GM12878 (cell line): ENCODE results near the gene FANCC. TPM values are rescaled to one million over a fixed set of nuclear protein-coding genes. Genes with fewer than 3 reads are reported as not detected.
A peak's percentile ranks its signal among the peaks of the same experiment; 100 is the strongest.

Source experiments
- ATAC-seq: fragments of 200-7000 bp; cut with Tn5 transposase; 3 replicates; pipeline ENCODE4 v1.9.1; 2020; ENCODE audit warnings: mild to moderate bottlenecking, moderate library complexity
- BruUV-seq: library from RNA; stranded (reverse); fragments of 400-500 nt; replicated peaks from 2 replicates; lab custom pipeline; 2021; lab: Mats Ljungman, UMichigan
- CTCF ChIA-PET: fragments of 300-600 bp; sonication (Branson Sonifier 250); formaldehyde crosslinking; extraction: SDS; loops from one replicate; lab custom pipeline; 2021; ENCODE audit warnings: inconsistent platforms; lab: Yijun Ruan, JAX
- POLR2A ChIA-PET: fragments of 350-600 bp; formaldehyde crosslinking; extraction: SDS; loops from one replicate; lab custom pipeline; 2021; ENCODE audit warnings: inconsistent platforms; lab: Charles Lee
- RAD21 ChIA-PET: fragments of 300-600 bp; sonication (Branson Sonifier 250); formaldehyde crosslinking; loops from one replicate; lab custom pipeline; 2023; ENCODE audit warnings: antibody characterized with exemption; ENCODE audit not compliant: unreplicated experiment; lab: Charles Lee
- SMC1A ChIA-PET: fragments of 300-600 bp; sonication (Branson Sonifier 250); formaldehyde crosslinking; loops from one replicate; lab custom pipeline; 2023; ENCODE audit not compliant: unreplicated experiment, uncharacterized antibody; lab: Charles Lee
- DNase-seq: peaks from one replicate; pipeline ENCODE4 v3.0.0-alpha.2; 2011; ENCODE audit warnings: low read depth, low spot score
- FAIRE-seq: peaks from 3 replicates; lab custom pipeline; 2011; peaks lifted over from hg19 to GRCh38; lab: Jason Lieb, UNC
- H2AFZ ChIP-seq: 2 replicates; pipeline ENCODE4 v1.6.0; 2011; ENCODE audit warnings: low read depth, low read length, control low read depth; ENCODE audit not compliant: control insufficient read depth
- H3K27ac ChIP-seq: 2 replicates; pipeline ENCODE4 v1.5.1; 2011; ENCODE audit warnings: control low read depth; ENCODE audit not compliant: control insufficient read depth, insufficient read depth
- H3K27me3 ChIP-seq, 2 experiments: replicated peaks in 1 of 2; 2 replicates each; pipeline versions ENCODE4 v1.6.0 to v1.6.1; 2011; ENCODE audit warnings: low read length in 1 of 2; ENCODE audit not compliant: control insufficient read depth in 2 of 2, insufficient read depth in 2 of 2
- H3K36me3 ChIP-seq, 2 experiments: 2 replicates each; pipeline ENCODE4 v1.5.1; 2011; ENCODE audit warnings: low read length in 1 of 2; ENCODE audit not compliant: control insufficient read depth in 2 of 2, insufficient read depth in 2 of 2
- H3K4me1 ChIP-seq: 2 replicates; pipeline ENCODE4 v1.6.1; 2011; ENCODE audit warnings: mild to moderate bottlenecking, low read length, moderate library complexity, mixed read lengths; ENCODE audit not compliant: control insufficient read depth, insufficient read depth
- H3K4me2 ChIP-seq: 2 replicates; pipeline ENCODE4 v1.6.0; 2011; ENCODE audit warnings: control low read depth; ENCODE audit not compliant: control insufficient read depth, insufficient read depth
- H3K4me3 ChIP-seq: fragments of 200-600 bp; sonication (generic); 2 replicates; pipeline ENCODE4 v1.5.1; 2016
- H3K79me2 ChIP-seq: 2 replicates; pipeline ENCODE4 v1.6.0; 2011; ENCODE audit warnings: low read length; ENCODE audit not compliant: control insufficient read depth, insufficient read depth
- H3K9ac ChIP-seq: 2 replicates; pipeline ENCODE4 v1.8.0; 2011; ENCODE audit warnings: low read length, control low read depth, mixed read lengths; ENCODE audit not compliant: control insufficient read depth, insufficient read depth
- H3K9me3 ChIP-seq: replicated peaks from 3 replicates; pipeline ENCODE4 v1.5.1; 2011; ENCODE audit warnings: mild to moderate bottlenecking, low read length; ENCODE audit not compliant: control insufficient read depth, insufficient read depth
- H4K20me1 ChIP-seq: 2 replicates; pipeline ENCODE4 v1.6.0; 2011; ENCODE audit not compliant: control insufficient read depth, insufficient read depth
- ATF3 ChIP-seq: IDR thresholded peaks from 2 replicates; pipeline ENCODE4 v1.6.1; 2011; ENCODE audit warnings: low read depth, mild to moderate bottlenecking, low read length, moderate library complexity, borderline replicate concordance; ENCODE audit errors: extremely low read depth
- BRCA1 ChIP-seq: IDR thresholded peaks from 2 replicates; pipeline ENCODE4 v1.6.1; 2011; ENCODE audit warnings: low read depth, low read length, improper control_type of control experiment
- CUX1 ChIP-seq: IDR thresholded peaks from 2 replicates; pipeline ENCODE4 v1.6.1; 2012; ENCODE audit warnings: improper control_type of control experiment, low read depth, low read length; ENCODE audit not compliant: insufficient replicate concordance
- MYB ChIP-seq: fragments of 150-350 bp; IDR thresholded peaks from 2 replicates; pipeline ENCODE4 v1.6.1; 2014; ENCODE audit warnings: mild to moderate bottlenecking, low read depth, low read length, borderline replicate concordance
- MYC ChIP-seq: IDR thresholded peaks from 2 replicates; pipeline ENCODE4 v1.6.1; 2011; ENCODE audit warnings: mild to moderate bottlenecking, low read length, moderate library complexity, inconsistent platforms; ENCODE audit not compliant: insufficient read depth, insufficient replicate concordance, insufficient read length, severe bottlenecking
- NBN ChIP-seq: fragments of 450-650 bp; IDR thresholded peaks from 2 replicates; pipeline ENCODE4 v1.6.1; 2016
- PKNOX1 ChIP-seq: fragments of 450-650 bp; IDR thresholded peaks from 2 replicates; pipeline ENCODE4 v1.6.1; 2016; ENCODE audit warnings: mild to moderate bottlenecking
- PML ChIP-seq: IDR thresholded peaks from 2 replicates; pipeline ENCODE4 v1.6.1; 2012; ENCODE audit warnings: low read length, inconsistent platforms
- PRDM15 ChIP-seq: fragments of 450-650 bp; formaldehyde crosslinking; IDR thresholded peaks from 2 replicates; pipeline ENCODE4 v1.4.0; 2020; ENCODE audit warnings: mild to moderate bottlenecking, moderate library complexity
- SPI1 ChIP-seq: IDR thresholded peaks from 2 replicates; pipeline ENCODE4 v1.6.1; 2011; ENCODE audit warnings: low read depth, mild to moderate bottlenecking, low read length, moderate library complexity, borderline replicate concordance; ENCODE audit not compliant: insufficient read depth
- SRF ChIP-seq, 2 experiments: IDR thresholded peaks; 2 replicates each; pipeline ENCODE4 v1.6.1; 2011; ENCODE audit warnings: low read depth in 2 of 2, low read length in 2 of 2, mild to moderate bottlenecking in 1 of 2, moderate library complexity in 1 of 2
- TAF1 ChIP-seq: IDR thresholded peaks from 2 replicates; pipeline ENCODE4 v1.6.1; 2011; ENCODE audit warnings: mild to moderate bottlenecking, low read depth, low read length, borderline replicate concordance
- TCF7 ChIP-seq: IDR thresholded peaks from 2 replicates; pipeline ENCODE4 v1.6.1; 2014; ENCODE audit warnings: antibody characterized with exemption, borderline replicate concordance
- WGBS: methylation state at CpG from one replicate; pipeline ENCODE4 v1.1.6; 2016; ENCODE audit warnings: low lambda C conversion rate; ENCODE audit not compliant: insufficient replicate concordance, insufficient coverage; ENCODE audit errors: missing lambda C conversion rate; 5-methylcytosine and 5-hydroxymethylcytosine counted together
- in situ Hi-C: fragments of 300-500 bp; cut with MboI; formaldehyde crosslinking; loops from 9 replicates; pipeline ENCODE4 v1.14.3; 2018; ENCODE audit warnings: mixed read lengths
- intact Hi-C: fragments of 100-400 bp; cut with micrococcal nuclease; formaldehyde crosslinking; loops from one replicate; pipeline ENCODE4 v1.14.2; 2022; ENCODE audit not compliant: unreplicated experiment
- polyA plus RNA-seq, 11 experiments: library from polyadenylated mRNA; depleted of rRNA in 4 of 11; unstranded in 6 of 11; stranded (reverse) in 5 of 11; fragments of >200 nt; fragmentation: Nextera tagmentation in 4 of 11; fragmentation: Illumina TruSeq in 1 of 11; extraction: Ambion mirVana in 4 of 11; extraction: Trizol in 1 of 11; gene quantifications; 1 replicate in 1 of 11; 2 replicates in 10 of 11; pipeline versions ENCODE4 v1.2.1 to v1.2.3, GENCODE V29; 2011 to 2016; ENCODE audit warnings: inconsistent platforms in 2 of 11, missing spikeins in 2 of 11, low read depth in 1 of 11
- total RNA-seq, 4 experiments: library from RNA; depleted of rRNA in 3 of 4; stranded (reverse); fragments of >200 nt in 3 of 4; fragmentation: Illumina TruSeq in 1 of 4; extraction: Trizol in 1 of 4; gene quantifications; 2 replicates each; pipeline versions ENCODE4 v1.2.1 to v1.2.3, GENCODE V29; 2013 to 2021

Gene FANCC
- total and polyA plus RNA-seq, 10 of the 15 experiments (the other 5 are each of a cell fraction or from before 2014, with no cell fraction given): 1.2 to 16.8 (median 10.5) TPM

- no peaks in the 10 kb centered on the region for H3K27me3 ChIP-seq
- H4K20me1 ChIP-seq: no peaks in the 10 kb centered on the region
- H2AFZ ChIP-seq: no peak overlapping the region; the same call in 1 of the 2 replicates
- H3K36me3 ChIP-seq: no peaks in the 10 kb centered on the region
- ATAC-seq (no peak), DNase-seq (no peak), FAIRE-seq (no peak)
- H3K4me2 ChIP-seq: peak overlapping the region; percentile 50
- peaks cover 3% of the 10 kb centered on the region for H3K79me2 ChIP-seq
- H3K27ac ChIP-seq: no peak overlapping the region
- POLR2A ChIA-PET: no interaction called here
- 31% methylated on average over 3 of the region's 3 CpGs for WGBS
- RAD21 ChIA-PET: no interaction called here
- intact Hi-C loops (no loop called here), in situ Hi-C loops (no loop called here)
- no TSS peak for BruUV-seq
- SMC1A ChIA-PET: no interaction called here
- no peaks in the 10 kb centered on the region for H3K9me3 ChIP-seq
- no peak overlapping the region for H3K9ac ChIP-seq
- H3K4me3 ChIP-seq: no peak overlapping the region
- CTCF ChIA-PET: no interaction called here
- peaks cover 7% of the 10 kb centered on the region for H3K4me1 ChIP-seq
- no peak for TF ChIP-seq CUX1
- no peak for TF ChIP-seq TCF7
- no peak for TF ChIP-seq MYC
- TF ChIP-seq BRCA1: no peak
- TF ChIP-seq PKNOX1: no peak
- no peak for TF ChIP-seq SRF (IDR thresholded peaks at IDR 0.05; ENCODE audit: low read depth in 2 of 2, low read length in 2 of 2)
- no peak for TF ChIP-seq PML
- no peak for TF ChIP-seq PRDM15 (CRISPR knock-in tag)
- TF ChIP-seq MYB: no peak
- no peak for TF ChIP-seq NBN
- no peak for TF ChIP-seq SPI1
- TF ChIP-seq ATF3: no peak
- TF ChIP-seq TAF1: no peak
Observed at GRCh38 chr9:95311961-95312360, 5.5 kb downstream of the FANCC start.
